Astrocyte of the spinal cord (primary cell): Measurements from ENCODE around the gene WBP1.
A peak's percentile ranks its signal among the peaks of the same experiment; 100 is the strongest.
"Not testable (repeated sequence)": the region's sequence is repeated elsewhere in the genome, so short reads cannot be mapped to it uniquely, and the experiment has no call there.

Experiments
- DNase-seq: peaks from one replicate; pipeline ENCODE4 v3.0.0; 2011; ENCODE audit warnings: low read depth, low spot score
- H3K4me3 ChIP-seq: 2 replicates; pipeline ENCODE4 v1.5.1; 2011; ENCODE audit warnings: low read depth, mild to moderate bottlenecking, low read length, moderate library complexity
- in situ Hi-C: cut with HindIII; loops from 2 replicates; pipeline ENCODE4 v1.10.0; 2017; ENCODE audit warnings: low sequenced_read_pairs
- TF ChIP-seq, protein P1 (sequence below): IDR thresholded peaks from 2 replicates; pipeline ENCODE4 v1.5.1; 2012; ENCODE audit warnings: low read depth, mild to moderate bottlenecking, low read length, inconsistent platforms

WBP1 gene

DNA sequence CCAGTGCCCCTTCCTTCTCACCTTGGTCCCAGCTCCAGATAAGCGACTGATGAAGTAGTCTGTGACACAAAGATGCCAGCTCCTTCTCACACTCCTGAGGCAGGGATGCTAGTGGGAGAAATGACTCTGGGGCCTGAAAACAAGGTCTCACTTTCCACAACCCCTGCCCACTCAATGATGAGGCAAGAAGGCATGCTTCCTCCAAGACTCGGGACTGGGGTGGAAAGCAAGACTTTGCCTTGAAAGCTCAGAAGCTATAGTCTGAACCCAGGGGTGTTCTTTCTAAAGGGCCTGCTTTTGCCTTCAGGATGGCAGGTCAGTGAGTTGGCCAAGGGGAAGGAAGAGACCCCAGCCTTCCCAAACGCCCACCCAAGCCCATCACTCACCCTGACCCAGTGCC, 23.2 kb downstream of the WBP1 start:
- TF ChIP-seq, protein P1, sequence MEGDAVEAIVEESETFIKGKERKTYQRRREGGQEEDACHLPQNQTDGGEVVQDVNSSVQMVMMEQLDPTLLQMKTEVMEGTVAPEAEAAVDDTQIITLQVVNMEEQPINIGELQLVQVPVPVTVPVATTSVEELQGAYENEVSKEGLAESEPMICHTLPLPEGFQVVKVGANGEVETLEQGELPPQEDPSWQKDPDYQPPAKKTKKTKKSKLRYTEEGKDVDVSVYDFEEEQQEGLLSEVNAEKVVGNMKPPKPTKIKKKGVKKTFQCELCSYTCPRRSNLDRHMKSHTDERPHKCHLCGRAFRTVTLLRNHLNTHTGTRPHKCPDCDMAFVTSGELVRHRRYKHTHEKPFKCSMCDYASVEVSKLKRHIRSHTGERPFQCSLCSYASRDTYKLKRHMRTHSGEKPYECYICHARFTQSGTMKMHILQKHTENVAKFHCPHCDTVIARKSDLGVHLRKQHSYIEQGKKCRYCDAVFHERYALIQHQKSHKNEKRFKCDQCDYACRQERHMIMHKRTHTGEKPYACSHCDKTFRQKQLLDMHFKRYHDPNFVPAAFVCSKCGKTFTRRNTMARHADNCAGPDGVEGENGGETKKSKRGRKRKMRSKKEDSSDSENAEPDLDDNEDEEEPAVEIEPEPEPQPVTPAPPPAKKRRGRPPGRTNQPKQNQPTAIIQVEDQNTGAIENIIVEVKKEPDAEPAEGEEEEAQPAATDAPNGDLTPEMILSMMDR: no peak
- peak overlapping the region; percentile 87 for H3K4me3 ChIP-seq
- DNase-seq: no peak
- in situ Hi-C loops: no loop called here

DNA sequence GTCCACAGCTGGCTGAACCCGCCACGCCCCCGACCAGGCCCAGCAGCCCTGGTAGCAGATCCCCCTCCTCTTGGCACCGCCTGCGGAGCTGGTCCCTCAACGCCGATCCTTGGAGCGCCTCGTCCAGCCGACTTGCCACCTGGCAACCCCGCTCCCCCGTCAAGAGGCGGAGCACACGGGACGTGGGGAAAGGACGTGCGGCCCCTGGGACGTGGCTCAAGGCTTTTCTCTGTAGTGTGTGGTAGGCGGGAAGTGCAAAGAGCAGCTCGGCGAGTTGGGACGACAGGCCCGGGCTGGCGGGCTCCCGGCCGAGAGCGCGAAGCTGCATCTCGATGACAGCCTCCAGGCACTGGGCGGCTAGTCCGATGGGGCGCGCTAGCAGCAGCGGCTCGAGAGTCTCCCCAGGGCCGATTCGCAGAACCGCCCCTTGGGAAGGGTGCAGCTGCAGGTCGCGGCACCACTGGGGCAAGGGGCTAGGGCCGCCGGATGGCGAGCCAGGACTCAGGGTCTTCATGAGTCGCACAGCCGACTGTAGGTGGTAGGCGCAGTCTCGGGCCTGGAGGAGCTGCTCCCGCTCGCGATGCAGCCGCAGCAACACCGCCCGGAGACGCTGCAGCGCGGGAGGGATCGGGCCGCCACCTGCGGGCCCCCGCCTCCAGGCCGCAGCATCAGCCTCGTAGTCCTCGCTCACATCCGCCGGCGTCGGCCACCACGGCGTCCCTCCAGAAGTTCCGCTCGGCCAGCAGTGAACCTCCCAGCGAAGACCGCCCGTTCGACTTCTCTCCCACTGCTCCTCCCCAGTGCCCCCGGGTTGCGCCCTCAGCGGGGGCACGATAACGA, 23.9 kb downstream of the WBP1 start:
- TF ChIP-seq, protein P1: no peak
- in situ Hi-C loops: no loop called here
- H3K4me3 ChIP-seq: peak overlapping the region; percentile 87
- no peak for DNase-seq

DNA sequence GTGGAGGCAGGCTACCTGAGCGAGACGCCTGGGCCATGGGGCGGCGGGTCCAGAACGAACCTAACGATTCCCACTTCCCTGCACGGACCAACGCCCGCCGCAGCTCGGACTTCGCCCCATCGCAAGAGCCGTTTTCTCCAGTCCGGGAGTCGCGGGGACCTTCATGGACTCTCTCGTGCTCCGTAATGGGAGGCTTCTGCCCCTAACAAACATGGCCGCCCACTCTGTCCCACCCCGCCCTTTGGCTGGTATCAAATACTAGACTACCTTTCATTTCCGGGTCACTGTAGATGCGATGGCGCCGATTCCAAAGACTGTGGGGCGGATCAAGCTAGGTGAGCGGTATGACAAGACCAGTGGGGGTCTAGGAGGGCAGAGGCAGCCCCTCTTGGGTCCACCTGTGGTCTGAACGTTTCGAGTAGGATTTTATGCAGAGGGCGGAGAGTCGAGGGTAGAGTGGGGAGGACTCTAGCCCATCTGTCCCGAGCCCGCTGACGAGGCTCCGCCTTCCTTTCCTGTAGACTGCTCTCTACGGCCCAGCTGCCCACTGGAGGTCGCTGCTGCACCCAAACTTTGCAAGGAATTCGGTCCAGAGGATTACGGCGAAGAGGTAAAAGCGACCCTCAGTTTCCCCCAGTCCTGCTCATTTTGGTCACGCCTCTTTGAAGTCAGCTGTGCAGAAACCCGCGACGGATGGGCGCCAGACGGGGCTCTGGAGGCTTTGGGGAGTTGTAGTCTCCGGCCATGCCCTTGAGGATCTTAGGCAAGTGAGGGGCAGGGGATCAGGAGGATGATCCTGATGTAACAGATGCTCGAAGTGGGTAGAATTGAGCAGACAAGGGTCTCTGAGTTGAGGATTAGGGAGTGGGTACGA, 24.8 kb downstream of the WBP1 start, which contains the start of the genes CCDC142 and TTC31:
TSS of gene CCDC142 (minus strand) at position 198 of the 874 bp plus-strand sequence. CDS start at position 37, 161 bp downstream.
TSS of gene TTC31 (plus strand) at position 281 of the 874 bp plus-strand sequence. CDS start at position 296, 15 bp downstream.
- peak within 1 kb of the TSS; percentile 87 for H3K4me3 ChIP-seq
- DNase-seq: peak; percentile 97
- TF ChIP-seq, protein P1: peak; percentile 91
- in situ Hi-C loops: no loop called here

DNA sequence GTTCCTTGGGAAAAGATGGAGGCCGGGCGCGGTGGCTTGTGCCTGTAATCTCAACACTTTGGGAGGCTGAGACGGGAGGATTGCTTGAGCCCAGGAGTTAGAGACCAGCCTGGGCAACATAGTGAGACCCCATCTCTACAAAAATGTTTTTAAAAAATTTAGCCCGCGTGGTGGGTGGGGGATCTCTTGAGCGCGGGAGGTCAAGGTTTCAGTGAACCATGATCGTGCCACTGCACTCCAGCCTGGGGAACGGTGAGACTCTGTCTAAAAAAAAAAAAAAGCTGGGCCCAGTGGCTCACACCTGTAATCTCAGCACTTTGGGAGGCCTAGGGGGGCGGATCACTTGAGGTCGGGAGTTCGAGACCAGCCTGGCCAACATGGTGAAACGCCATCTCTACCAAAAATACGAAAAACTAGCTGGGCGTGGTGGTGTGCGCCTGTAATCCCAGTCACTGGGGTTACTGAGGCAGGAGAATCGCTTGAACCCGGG, 25.5 kb downstream of the WBP1 start:
- DNase-seq, in situ Hi-C loops: not testable (repeated sequence)
- peak overlapping the region; percentile 87 for H3K4me3 ChIP-seq

DNA sequence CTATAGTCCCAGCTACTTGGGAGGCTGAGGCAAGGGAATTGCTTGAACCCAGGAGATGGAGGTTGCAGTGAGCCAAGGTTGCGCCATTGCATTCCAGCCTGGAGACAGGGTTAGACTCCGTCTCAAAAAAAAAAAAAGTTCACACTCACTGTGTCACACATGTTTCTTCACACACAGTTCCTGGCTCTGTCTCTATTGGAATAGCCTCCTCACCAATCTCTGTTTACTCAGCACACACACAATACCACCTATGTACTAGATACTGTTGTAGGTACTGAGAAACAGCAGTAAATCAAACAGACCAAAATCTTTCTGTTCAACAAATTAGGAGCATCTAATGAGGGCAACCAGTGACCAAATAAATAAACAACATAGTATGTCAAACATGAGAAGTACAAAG, 27.9 kb downstream of the WBP1 start:
- in situ Hi-C loops: no loop called here
- no peak for DNase-seq
- H3K4me3 ChIP-seq: no peak overlapping the region
- TF ChIP-seq, protein P1: no peak

DNA sequence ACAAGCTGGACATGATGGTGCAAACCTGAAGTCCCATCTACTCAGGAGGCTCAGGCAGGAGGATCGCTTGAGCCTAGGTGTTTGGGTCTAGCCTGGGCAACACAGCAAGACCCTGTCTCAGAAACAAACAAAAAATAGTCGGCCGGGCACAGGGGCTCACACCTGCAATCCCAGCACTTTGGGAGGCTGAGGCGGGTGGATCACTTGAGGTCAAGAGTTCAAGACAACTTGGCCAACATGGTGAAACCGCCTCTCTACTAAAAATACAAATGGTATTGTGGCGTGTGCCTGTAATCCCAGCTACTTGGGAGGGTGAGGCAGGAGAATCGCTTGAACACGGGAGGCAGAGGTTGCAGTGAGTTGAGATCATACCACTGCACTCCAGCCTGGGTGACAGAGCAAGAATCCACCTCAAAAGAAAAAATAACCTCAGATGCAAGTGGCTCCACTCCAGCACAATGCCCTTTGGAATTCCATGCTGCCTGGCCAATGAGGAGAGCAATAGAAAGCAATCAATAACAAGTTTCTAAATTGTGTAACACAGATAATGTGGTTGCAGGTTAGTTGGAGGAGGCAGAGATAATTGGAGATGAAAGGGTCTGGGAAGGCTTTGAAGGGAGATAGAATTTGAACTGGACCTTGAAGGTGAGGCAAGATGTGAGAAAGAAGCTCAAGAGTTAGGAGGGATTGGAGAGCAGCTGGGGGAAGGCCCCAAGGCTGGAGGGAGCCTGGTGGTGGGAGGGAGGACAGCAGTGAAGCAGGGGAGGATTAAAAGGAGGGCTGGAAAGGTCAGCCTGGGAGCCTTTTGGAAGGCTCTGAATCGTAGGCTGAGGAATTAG, 30.6 kb downstream of the WBP1 start:
- TF ChIP-seq, protein P1: no peak
- no peak for DNase-seq

More for the DNA sequence above, 30.6 kb downstream of the WBP1 start:
- in situ Hi-C loops: no loop called here
- no peak overlapping the region for H3K4me3 ChIP-seq
